WTC11 (cell line): Measurements from ENCODE around the gene NPLOC4. TPM values are rescaled to one million over a fixed set of nuclear protein-coding genes. Genes with fewer than 3 reads are reported as not detected.

ENCODE experiments used
- ATAC-seq: fragments of 200-7000 bp; cut with Tn5 transposase; 2 replicates; pipeline ENCODE4 v1.10.0; 2021; ENCODE audit warnings: mild to moderate bottlenecking, moderate library complexity
- CTCF ChIA-PET: fragments of 300-600 bp; sonication (Branson Sonifier 250); formaldehyde crosslinking; loops from one replicate; lab custom pipeline; 2021; ENCODE audit warnings: antibody characterized with exemption; lab: Charles Lee
- POLR2A ChIA-PET: fragments of 350-600 bp; sonication (Branson Sonifier 250); formaldehyde crosslinking; loops from one replicate; lab custom pipeline; 2021; ENCODE audit warnings: antibody characterized with exemption; lab: Charles Lee
- DNase-seq: peaks from one replicate; pipeline ENCODE4 v3.0.0; 2021; ENCODE audit warnings: low spot score
- H3K27ac Mint-ChIP-seq: 2 replicates; pipeline ENCODE4 v1.8.0; 2021; ENCODE audit warnings: mixed read lengths
- H3K27me3 Mint-ChIP-seq: 2 replicates; pipeline ENCODE4 v1.8.0; 2021; ENCODE audit warnings: low read depth, mild to moderate bottlenecking, moderate library complexity, mixed read lengths
- H3K36me3 Mint-ChIP-seq: 2 replicates; pipeline ENCODE4 v1.8.0; 2021; ENCODE audit warnings: mixed read lengths
- H3K4me1 Mint-ChIP-seq: 2 replicates; pipeline ENCODE4 v1.8.0; 2022; ENCODE audit warnings: mixed read lengths
- H3K4me3 Mint-ChIP-seq: 2 replicates; pipeline ENCODE4 v1.8.0; 2021; ENCODE audit warnings: mild to moderate bottlenecking, moderate library complexity, mixed read lengths
- H3K9me3 Mint-ChIP-seq: 2 replicates; pipeline ENCODE4 v1.8.0; 2021; ENCODE audit warnings: mixed read lengths
- CREM ChIP-seq: sonication (generic); formaldehyde crosslinking; IDR thresholded peaks from 2 replicates; pipeline ENCODE4 v1.8.1; 2022; ENCODE audit warnings: mild to moderate bottlenecking, missing genetic modification reagents, moderate library complexity
- CTCF ChIP-seq: fragments of 200-600 bp; IDR thresholded peaks from 2 replicates; pipeline ENCODE4 v1.8.0; 2022; ENCODE audit warnings: antibody characterized with exemption
- HMGA2 ChIP-seq: fragments of 250-450 bp; sonication (Bioruptor Pico); IDR thresholded peaks from 2 replicates; pipeline ENCODE4 v1.4.0; 2021; ENCODE audit warnings: mild to moderate bottlenecking, moderate library complexity
- JUN ChIP-seq: sonication (generic); formaldehyde crosslinking; IDR thresholded peaks from 2 replicates; pipeline ENCODE4 v1.8.0; 2023; ENCODE audit warnings: mild to moderate bottlenecking, missing genetic modification reagents
- PRDM15 ChIP-seq: sonication (generic); formaldehyde crosslinking; IDR thresholded peaks from 2 replicates; pipeline ENCODE4 v1.8.0; 2022; ENCODE audit warnings: missing genetic modification reagents
- PREB ChIP-seq: sonication (generic); formaldehyde crosslinking; IDR thresholded peaks from 2 replicates; pipeline ENCODE4 v1.8.1; 2022; ENCODE audit warnings: mild to moderate bottlenecking, missing genetic modification reagents, moderate library complexity, borderline replicate concordance
- RELA ChIP-seq: sonication (generic); formaldehyde crosslinking; IDR thresholded peaks from 2 replicates; pipeline ENCODE4 v1.8.1; 2022; ENCODE audit warnings: missing genetic modification reagents, mild to moderate bottlenecking, borderline replicate concordance
- SP1 ChIP-seq: sonication (generic); formaldehyde crosslinking; conservative IDR thresholded peaks from 2 replicates; pipeline ENCODE4 v1.8.1; 2022; ENCODE audit warnings: missing genetic modification reagents
- TEAD1 ChIP-seq: sonication (generic); formaldehyde crosslinking; IDR thresholded peaks from 2 replicates; pipeline ENCODE4 v1.8.0; 2022; ENCODE audit warnings: mild to moderate bottlenecking, missing genetic modification reagents
- USF2 ChIP-seq: sonication (generic); formaldehyde crosslinking; IDR thresholded peaks from 2 replicates; pipeline ENCODE4 v1.8.1; 2023; ENCODE audit warnings: mild to moderate bottlenecking, missing genetic modification reagents, moderate library complexity
- ZBTB21 ChIP-seq: sonication (generic); formaldehyde crosslinking; IDR thresholded peaks from 2 replicates; pipeline ENCODE4 v1.8.1; 2023; ENCODE audit warnings: mild to moderate bottlenecking, missing genetic modification reagents, borderline replicate concordance
- ZNF396 ChIP-seq: fragments of 250-450 bp; sonication (Bioruptor Pico); IDR thresholded peaks from 2 replicates; pipeline ENCODE4 v1.8.0; 2021; ENCODE audit warnings: mild to moderate bottlenecking, moderate library complexity, borderline replicate concordance
- total RNA-seq: library from RNA; stranded (reverse); gene quantifications from 3 replicates; pipeline ENCODE4 v1.2.3, GENCODE V29; 2021
- TF ChIP-seq, protein P1 (sequence below): fragments of 250-450 bp; sonication (Bioruptor Pico); IDR thresholded peaks from 2 replicates; pipeline ENCODE4 v1.8.0; 2021; ENCODE audit warnings: mild to moderate bottlenecking
- TF ChIP-seq, protein P2 (sequence below): fragments of 250-450 bp; sonication (Bioruptor Pico); IDR thresholded peaks from 2 replicates; pipeline ENCODE4 v1.9.0; 2021; ENCODE audit warnings: moderate library complexity, mild to moderate bottlenecking, inconsistent platforms, borderline replicate concordance

Gene NPLOC4
- total RNA-seq, 1 experiment from 2014 or later: 83.5 TPM

- TF ChIP-seq CTCF: no peak
- TF ChIP-seq, protein P1, sequence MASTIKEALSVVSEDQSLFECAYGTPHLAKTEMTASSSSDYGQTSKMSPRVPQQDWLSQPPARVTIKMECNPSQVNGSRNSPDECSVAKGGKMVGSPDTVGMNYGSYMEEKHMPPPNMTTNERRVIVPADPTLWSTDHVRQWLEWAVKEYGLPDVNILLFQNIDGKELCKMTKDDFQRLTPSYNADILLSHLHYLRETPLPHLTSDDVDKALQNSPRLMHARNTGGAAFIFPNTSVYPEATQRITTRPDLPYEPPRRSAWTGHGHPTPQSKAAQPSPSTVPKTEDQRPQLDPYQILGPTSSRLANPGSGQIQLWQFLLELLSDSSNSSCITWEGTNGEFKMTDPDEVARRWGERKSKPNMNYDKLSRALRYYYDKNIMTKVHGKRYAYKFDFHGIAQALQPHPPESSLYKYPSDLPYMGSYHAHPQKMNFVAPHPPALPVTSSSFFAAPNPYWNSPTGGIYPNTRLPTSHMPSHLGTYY (CRISPR knock-in tag): no peak
Measured at GRCh38 chr17:81518785-81519283, 118.1 kb downstream of the NPLOC4 start (continued).

- no peaks in the 10 kb centered on the region for H3K36me3 Mint-ChIP-seq
- H3K27ac Mint-ChIP-seq: peak overlapping the region; percentile 15; the same call in 1 of the 2 replicates
- no peaks in the 10 kb centered on the region for H3K9me3 Mint-ChIP-seq
- H3K27me3 Mint-ChIP-seq: peaks cover 42% of the 10 kb centered on the region
- DNase-seq: no peak
- POLR2A ChIA-PET: interaction anchor here (0.6 to 2.7 kb wide), 4 partner anchors 11 to 114 kb away, joined by 3 to 20 read pairs (median 6); no protein-coding TSS in a partner anchor
- peak overlapping the region; percentile 57 for H3K4me3 Mint-ChIP-seq
- H3K4me1 Mint-ChIP-seq: peaks cover 30% of the 10 kb centered on the region
- TF ChIP-seq CREM (0 out of 2 replicates have a peak, but pooled peaks have one; percentile 36), JUN (CRISPR knock-in tag) (no peak), RELA (CRISPR knock-in tag) (0 out of 2 replicates have a peak, but pooled peaks have one; percentile 13), PRDM15 (CRISPR knock-in tag) (peak; percentile 23; the same call in 1 of the 2 replicates)
- TF ChIP-seq, all 79 proteins: peak for 3
- ATAC-seq: no peak
- CTCF ChIA-PET: interaction anchor here (0.6 to 2.9 kb wide), 22 partner anchors 10 to 268 kb away, joined by 3 to 25 read pairs (median 4); partner anchors contain the start of genes FAAP100 and MRPL12
Measured at GRCh38 chr17:81518113-81518784, 118.7 kb downstream of the NPLOC4 start.

DNA sequence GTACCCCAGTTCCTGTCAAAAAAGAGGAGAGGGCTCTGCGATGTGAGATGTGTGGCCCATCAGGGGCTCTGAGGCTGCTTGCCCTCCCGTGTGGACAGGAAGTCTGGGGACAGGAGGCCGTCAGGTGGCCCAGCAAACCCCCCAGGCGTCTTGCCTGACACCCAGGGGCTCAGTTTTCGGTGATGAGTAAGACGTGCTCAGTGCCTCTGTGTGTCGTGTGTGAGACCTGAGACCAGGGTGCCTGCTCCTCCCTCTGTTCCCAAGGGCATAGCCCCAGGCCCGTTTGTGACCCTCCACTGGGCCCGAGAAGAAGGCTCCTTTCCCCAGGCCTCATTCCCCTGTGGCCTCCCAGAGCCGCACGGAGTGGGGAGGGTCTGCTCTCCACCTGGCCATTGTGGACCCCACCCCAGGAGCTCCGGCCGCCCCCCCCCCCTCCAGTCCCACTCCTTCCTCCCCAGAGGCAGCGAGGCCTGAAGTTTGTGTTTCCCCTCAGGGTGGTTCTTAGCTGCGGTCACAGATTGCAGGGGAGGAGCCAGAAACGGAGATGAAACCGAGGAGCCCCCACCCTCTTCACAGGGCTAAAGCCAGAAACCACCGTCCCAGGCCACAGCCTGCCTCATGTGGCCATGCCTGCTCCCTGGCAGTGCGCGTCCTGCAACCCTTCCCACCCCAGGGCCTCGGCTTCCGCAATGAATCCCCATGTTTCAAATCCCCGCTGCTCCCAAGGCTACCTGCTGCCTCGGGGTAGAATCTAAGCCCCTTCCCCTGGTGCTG is 119.4 kb downstream of the NPLOC4 start:
- ChIA-PET CTCF (interaction anchor here (0.8 to 2.9 kb wide), 10 partner anchors 9 to 195 kb away, joined by 3 to 25 read pairs (median 8); partner anchors contain the start of genes FAAP100 and MRPL12), POLR2A (interaction anchor here (0.6 to 2.7 kb wide), 3 partner anchors 10 to 113 kb away, joined by 3 to 20 read pairs (median 9); no protein-coding TSS in a partner anchor)
- peaks cover 36% of the 10 kb centered on the region for H3K27me3 Mint-ChIP-seq
- TF ChIP-seq, protein P2, sequence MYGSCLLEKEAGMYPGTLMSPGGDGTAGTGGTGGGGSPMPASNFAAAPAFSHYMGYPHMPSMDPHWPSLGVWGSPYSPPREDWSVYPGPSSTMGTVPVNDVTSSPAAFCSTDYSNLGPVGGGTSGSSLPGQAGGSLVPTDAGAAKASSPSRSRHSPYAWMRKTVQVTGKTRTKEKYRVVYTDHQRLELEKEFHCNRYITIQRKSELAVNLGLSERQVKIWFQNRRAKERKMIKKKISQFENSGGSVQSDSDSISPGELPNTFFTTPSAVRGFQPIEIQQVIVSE (CRISPR knock-in tag): no peak
- 0 out of 2 replicates have a peak, but pooled peaks have one; percentile 28 for TF ChIP-seq ZBTB21 (CRISPR knock-in tag)
- peaks cover 27% of the 10 kb centered on the region for H3K4me1 Mint-ChIP-seq
- ATAC-seq: 0 out of 2 replicates have a peak, but pooled peaks have one; percentile 0
- no peaks in the 10 kb centered on the region for H3K36me3 Mint-ChIP-seq
- H3K27ac Mint-ChIP-seq: no peak overlapping the region
- H3K4me3 Mint-ChIP-seq: peak overlapping the region; percentile 57
- DNase-seq: no peak
- no peaks in the 10 kb centered on the region for H3K9me3 Mint-ChIP-seq

DNA sequence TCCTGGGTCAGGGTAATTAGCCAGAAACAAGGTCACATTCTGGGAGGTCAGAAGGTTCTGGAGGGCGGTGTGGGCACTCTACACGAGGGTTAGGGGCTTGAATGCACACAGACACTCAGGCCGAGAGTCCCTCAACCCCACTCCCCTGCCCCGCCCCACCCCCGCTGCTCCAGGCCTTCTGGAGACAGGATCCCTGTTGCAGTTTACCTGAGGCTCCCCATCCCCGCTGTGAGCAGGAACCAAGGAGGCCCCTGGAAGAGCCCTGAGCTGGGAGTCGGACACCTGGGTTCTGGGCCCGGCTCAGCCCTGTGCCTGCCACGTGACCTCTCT is 119.9 kb downstream of the NPLOC4 start:
- Mint-ChIP-seq H3K36me3 (peaks cover 2% of the 10 kb centered on the region), H3K4me3 (no peak overlapping the region), H3K27ac (no peak overlapping the region), H3K9me3 (no peaks in the 10 kb centered on the region), H3K4me1 (peaks cover 27% of the 10 kb centered on the region), H3K27me3 (peaks cover 31% of the 10 kb centered on the region)
- ATAC-seq (no peak), DNase-seq (no peak)
- TF ChIP-seq SP1 (CRISPR knock-in tag): no peak
- TF ChIP-seq TEAD1 (CRISPR knock-in tag): no peak
- TF ChIP-seq PREB (CRISPR knock-in tag): no peak
- no peak for TF ChIP-seq ZNF396 (CRISPR knock-in tag)
- TF ChIP-seq USF2 (CRISPR knock-in tag): no peak
- TF ChIP-seq HMGA2 (CRISPR knock-in tag): no peak
- ChIA-PET POLR2A (interaction anchor here (2.7 kb wide), 1 partner anchor 10 kb away, joined by 20 read pairs; no protein-coding TSS in a partner anchor), CTCF (no interaction called here)
